Keratinocyte (primary cell): ENCODE data around the gene YIPF2.

Source experiments
- CTCF ChIP-seq, 3 experiments: IDR thresholded peaks in 1 of 3; conservative IDR thresholded peaks in 1 of 3; optimal IDR thresholded peaks in 1 of 3; 2 replicates in 2 of 3; 3 replicates in 1 of 3; pipeline versions ENCODE3 to v1.5.1; 2011; ENCODE audit warnings: low read length in 3 of 3, mild to moderate bottlenecking in 3 of 3, moderate library complexity in 2 of 3, control low read depth in 1 of 3, inconsistent platforms in 1 of 3; ENCODE audit not compliant: insufficient read depth in 2 of 3; ENCODE audit errors: extremely low read depth in 1 of 3
- EZH2 ChIP-seq: IDR thresholded peaks from one replicate; pipeline ENCODE4 v1.6.1; 2012; ENCODE audit warnings: inconsistent platforms, mild to moderate bottlenecking, low read length, moderate library complexity

- TF ChIP-seq CTCF (optimal IDR thresholded peaks at IDR 0.05 in 1 of 3, IDR thresholded peaks at IDR 0.05 in 1 of 3, conservative IDR thresholded peaks at IDR 0.05 in 1 of 3; ENCODE audit: extremely low read depth in 1 of 3, insufficient read depth in 2 of 3, low read length in 3 of 3) (no peak), EZH2 (no peak)
Measured at GRCh38 chr19:10919352-10920287, 8.8 kb downstream of the YIPF2 start.
